ACC112 (cell line): Measurements from ENCODE around the gene TIMM17A.

Experiments
- H2AFZ ChIP-seq: fragments of 200-600 bp; sonication (generic); one replicate; pipeline ENCODE4 v1.6.0; 2017; ENCODE audit warnings: antibody characterized with exemption, low read length; ENCODE audit not compliant: unreplicated experiment
- H3K27ac ChIP-seq: fragments of 200-600 bp; sonication (generic); 2 replicates; pipeline ENCODE4 v1.5.1; 2014; ENCODE audit warnings: low read depth, mild to moderate bottlenecking, antibody characterized with exemption, low read length, moderate library complexity
- H3K27me3 ChIP-seq: fragments of 200-600 bp; sonication (generic); 2 replicates; pipeline ENCODE4 v1.6.1; 2014; ENCODE audit warnings: mild to moderate bottlenecking, antibody characterized with exemption, low read length, moderate library complexity, mixed read lengths; ENCODE audit not compliant: insufficient read depth
- H3K36me3 ChIP-seq: fragments of 200-600 bp; sonication (generic); 2 replicates; pipeline ENCODE4 v1.6.1; 2016; ENCODE audit warnings: mild to moderate bottlenecking, antibody characterized with exemption, low read length, moderate library complexity, mixed read lengths; ENCODE audit not compliant: insufficient read depth
- H3K4me1 ChIP-seq: fragments of 200-600 bp; sonication (generic); one replicate; pipeline ENCODE4 v1.6.1; 2016; ENCODE audit warnings: low read length, mixed read lengths; ENCODE audit not compliant: insufficient read depth, unreplicated experiment, control insufficient read depth
- H3K4me3 ChIP-seq: fragments of 200-600 bp; sonication (generic); 2 replicates; pipeline ENCODE4 v1.5.1; 2014; ENCODE audit warnings: mild to moderate bottlenecking, low read depth, low read length
- H3K79me2 ChIP-seq: fragments of 200-600 bp; sonication (generic); one replicate; pipeline ENCODE4 v1.6.0; 2016; ENCODE audit warnings: low read length; ENCODE audit not compliant: control insufficient read depth, unreplicated experiment, insufficient read depth

TIMM17A gene

GRCh38 chr1:202007805-202008489 lies 52.6 kb downstream of the TIMM17A start:
- Histone ChIP-seq H3K27ac (no peak overlapping the region), H3K4me3 (no peak overlapping the region), H3K36me3 (no peaks in the 10 kb centered on the region), H3K79me2 (no peaks in the 10 kb centered on the region), H3K27me3 (no peaks in the 10 kb centered on the region), H2AFZ (no peak overlapping the region), H3K4me1 (no peaks in the 10 kb centered on the region)

DNA sequence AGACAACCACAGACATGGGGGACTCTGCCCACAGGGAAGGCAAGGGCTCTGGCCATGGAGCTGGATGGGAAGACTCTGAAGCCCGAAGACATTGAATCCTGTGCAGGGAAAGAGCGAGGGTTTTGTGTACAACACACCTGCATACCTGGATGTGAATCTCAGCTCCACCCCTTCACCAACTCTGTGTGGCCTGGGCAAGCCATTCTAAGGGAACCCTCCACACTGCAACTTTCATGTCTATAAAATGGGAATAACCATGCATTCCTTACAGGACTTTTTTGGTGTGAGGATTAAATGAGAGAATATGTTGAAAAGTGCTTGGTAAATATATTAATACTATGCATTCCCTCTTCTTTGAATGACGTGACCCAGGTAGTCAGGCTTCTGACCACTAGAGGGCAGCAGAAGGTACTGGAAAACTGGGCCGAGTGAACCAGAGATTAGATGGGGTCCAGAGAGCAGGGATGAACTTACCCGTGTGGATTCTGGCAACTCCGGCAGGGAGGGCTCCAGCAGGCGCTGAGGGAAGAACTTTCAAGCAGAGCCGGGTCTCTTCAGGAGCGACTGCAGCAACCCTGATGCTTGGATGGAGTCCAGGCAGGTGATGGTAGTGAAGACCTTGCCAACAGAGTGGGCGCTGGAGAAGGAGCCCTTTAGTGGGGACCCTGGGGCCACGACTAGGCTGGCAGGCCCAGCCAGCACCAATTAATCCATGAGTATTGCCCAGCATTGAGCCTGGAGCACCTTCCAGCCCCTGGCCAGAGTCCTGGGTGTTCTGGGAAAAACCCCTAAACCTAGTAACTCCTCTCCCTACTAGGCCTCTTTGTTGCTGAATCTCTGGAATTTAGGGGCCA lies 54.2 kb downstream of the TIMM17A start:
- no peaks in the 10 kb centered on the region for H3K79me2 ChIP-seq
- no peak overlapping the region for H3K27ac ChIP-seq
- H3K36me3 ChIP-seq, result no peaks in the 10 kb centered on the region
- no peak overlapping the region for H3K4me3 ChIP-seq
- H3K4me1 ChIP-seq, result no peaks in the 10 kb centered on the region
- H2AFZ ChIP-seq, result no peak overlapping the region
- no peaks in the 10 kb centered on the region for H3K27me3 ChIP-seq

DNA sequence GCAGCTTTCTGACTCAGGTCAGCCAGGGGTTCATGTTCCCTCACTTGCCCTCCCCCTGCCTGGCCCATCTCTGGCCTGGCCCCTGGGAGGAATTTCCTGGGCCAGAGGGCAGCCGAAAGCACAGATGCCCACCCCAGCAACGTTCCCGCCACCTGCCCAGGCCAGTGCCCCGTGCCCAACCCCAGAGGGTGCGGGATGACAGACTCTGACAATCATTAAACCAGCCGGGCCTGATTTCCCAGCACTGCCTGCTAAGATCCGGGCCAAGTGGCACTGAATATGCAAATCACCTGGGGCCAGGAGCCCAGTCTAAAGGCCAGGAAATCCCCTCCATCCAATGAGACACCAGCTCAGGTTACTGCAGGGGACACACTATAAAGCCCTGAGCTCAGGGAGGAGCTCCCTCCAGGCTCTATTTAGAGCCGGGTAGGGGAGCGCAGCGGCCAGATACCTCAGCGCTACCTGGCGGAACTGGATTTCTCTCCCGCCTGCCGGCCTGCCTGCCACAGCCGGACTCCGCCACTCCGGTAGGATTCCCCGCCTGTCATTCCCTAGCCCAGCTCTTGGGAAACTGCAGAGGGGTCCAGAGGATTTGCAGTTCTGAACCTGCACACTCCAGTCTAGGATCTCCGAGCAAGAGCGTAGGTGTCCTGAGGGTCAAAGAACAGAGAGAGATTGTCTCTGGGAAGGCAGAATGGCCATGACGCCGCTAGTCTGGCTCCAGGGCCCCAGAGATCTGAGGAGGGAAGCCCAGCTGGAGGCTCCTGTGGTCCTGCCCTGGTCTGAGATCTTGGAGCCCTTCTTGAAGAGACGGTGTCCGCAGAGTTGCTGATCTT lies 55.1 kb downstream of the TIMM17A start, which contains the start of gene ELF3:
ELF3 (plus strand) TSS at position 408 of the 836 bp plus-strand sequence. CDS start 550 bp downstream, outside the sequence.
- no peaks in the 10 kb centered on the region for H3K36me3 ChIP-seq
- no peak within 1 kb of the TSS for H3K4me3 ChIP-seq
- H3K27me3 ChIP-seq, result no peaks in the 10 kb centered on the region
- no peak within 1 kb of the TSS for H2AFZ ChIP-seq
- H3K79me2 ChIP-seq, result no peaks in the 10 kb centered on the region
- H3K4me1 ChIP-seq, result no peaks in the 10 kb centered on the region
- no peak within 1 kb of the TSS for H3K27ac ChIP-seq

DNA sequence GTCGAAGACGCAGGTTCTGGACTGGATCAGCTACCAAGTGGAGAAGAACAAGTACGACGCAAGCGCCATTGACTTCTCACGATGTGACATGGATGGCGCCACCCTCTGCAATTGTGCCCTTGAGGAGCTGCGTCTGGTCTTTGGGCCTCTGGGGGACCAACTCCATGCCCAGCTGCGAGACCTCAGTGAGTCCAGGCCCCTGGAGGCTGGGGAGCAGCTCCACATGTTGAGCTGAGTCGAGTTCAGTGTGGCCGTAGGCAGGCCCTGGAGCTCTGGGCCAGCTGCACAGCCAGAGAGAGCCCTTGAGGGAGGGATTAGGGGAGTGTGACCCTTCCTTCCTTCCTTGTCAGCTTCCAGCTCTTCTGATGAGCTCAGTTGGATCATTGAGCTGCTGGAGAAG lies 56.7 kb downstream of the TIMM17A start:
- no peak overlapping the region for H3K27ac ChIP-seq
- no peaks in the 10 kb centered on the region for H3K4me1 ChIP-seq
- no peak overlapping the region for H3K4me3 ChIP-seq
- H3K79me2 ChIP-seq, result no peaks in the 10 kb centered on the region
- H2AFZ ChIP-seq, result no peak overlapping the region
- no peaks in the 10 kb centered on the region for H3K27me3 ChIP-seq
- no peaks in the 10 kb centered on the region for H3K36me3 ChIP-seq

DNA sequence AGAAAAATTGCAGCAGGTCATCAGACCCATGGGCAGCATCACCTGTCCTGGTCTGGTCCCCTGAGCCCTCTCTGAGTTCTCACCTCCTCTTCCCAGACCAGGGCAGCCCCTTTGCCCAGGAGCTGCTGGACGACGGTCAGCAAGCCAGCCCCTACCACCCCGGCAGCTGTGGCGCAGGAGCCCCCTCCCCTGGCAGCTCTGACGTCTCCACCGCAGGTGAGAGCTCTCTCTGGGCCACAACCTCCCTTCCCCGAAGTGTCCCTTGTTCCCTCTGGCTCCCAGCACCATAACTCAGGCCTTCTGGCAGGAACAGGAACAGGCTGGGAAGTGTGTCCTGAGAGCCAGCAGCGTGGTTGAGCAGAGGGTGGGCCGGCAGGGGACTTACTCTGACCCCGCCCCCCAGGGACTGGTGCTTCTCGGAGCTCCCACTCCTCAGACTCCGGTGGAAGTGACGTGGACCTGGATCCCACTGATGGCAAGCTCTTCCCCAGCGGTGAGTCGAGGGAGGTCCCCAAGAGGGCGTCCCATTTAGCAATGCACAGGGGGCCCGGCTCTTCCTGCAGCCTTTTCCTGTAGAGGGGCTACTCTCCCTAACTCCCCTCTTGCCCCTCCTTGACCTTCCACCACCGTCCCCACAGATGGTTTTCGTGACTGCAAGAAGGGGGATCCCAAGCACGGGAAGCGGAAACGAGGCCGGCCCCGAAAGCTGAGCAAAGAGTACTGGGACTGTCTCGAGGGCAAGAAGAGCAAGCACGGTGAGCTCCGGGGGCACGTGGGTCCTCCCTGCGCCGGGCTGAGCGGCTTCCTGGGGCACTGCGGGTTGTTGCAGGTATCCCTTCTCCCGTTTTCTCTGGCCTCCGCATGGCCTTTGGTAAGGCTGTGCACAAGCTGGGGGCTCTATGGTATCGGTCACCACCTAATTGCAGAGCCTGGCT lies 57.5 kb downstream of the TIMM17A start:
- Histone ChIP-seq H3K36me3 (no peaks in the 10 kb centered on the region), H3K27me3 (no peaks in the 10 kb centered on the region), H3K79me2 (no peaks in the 10 kb centered on the region), H3K27ac (no peak overlapping the region), H2AFZ (no peak overlapping the region), H3K4me3 (no peak overlapping the region), H3K4me1 (no peaks in the 10 kb centered on the region)

DNA sequence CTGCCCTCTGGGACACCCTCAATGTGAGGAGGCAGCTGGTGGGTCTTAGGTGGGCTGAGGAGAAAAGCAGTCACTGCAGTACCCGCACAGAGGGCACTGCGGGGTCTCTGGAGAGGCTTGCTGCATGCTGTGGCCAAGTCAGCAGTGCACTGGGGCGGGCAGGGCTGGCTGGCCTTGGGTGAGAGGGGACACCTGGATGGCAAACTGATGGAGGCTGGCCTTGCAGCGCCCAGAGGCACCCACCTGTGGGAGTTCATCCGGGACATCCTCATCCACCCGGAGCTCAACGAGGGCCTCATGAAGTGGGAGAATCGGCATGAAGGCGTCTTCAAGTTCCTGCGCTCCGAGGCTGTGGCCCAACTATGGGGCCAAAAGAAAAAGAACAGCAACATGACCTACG lies 58.3 kb downstream of the TIMM17A start:
- H3K36me3 ChIP-seq, result no peaks in the 10 kb centered on the region
- no peak overlapping the region for H2AFZ ChIP-seq
- no peak overlapping the region for H3K4me3 ChIP-seq
- H3K79me2 ChIP-seq, result no peaks in the 10 kb centered on the region
- no peaks in the 10 kb centered on the region for H3K4me1 ChIP-seq
- H3K27me3 ChIP-seq, result no peaks in the 10 kb centered on the region
- H3K27ac ChIP-seq, result no peak overlapping the region

GRCh38 chr1:202014060-202014459 lies 58.8 kb downstream of the TIMM17A start:
- no peaks in the 10 kb centered on the region for H3K36me3 ChIP-seq
- H3K4me1 ChIP-seq, result no peaks in the 10 kb centered on the region
- no peak overlapping the region for H3K4me3 ChIP-seq
- H3K79me2 ChIP-seq, result no peaks in the 10 kb centered on the region
- no peaks in the 10 kb centered on the region for H3K27me3 ChIP-seq
- no peak overlapping the region for H3K27ac ChIP-seq
- no peak overlapping the region for H2AFZ ChIP-seq

- Histone ChIP-seq H3K4me1 (no peaks in the 10 kb centered on the region), H3K36me3 (no peaks in the 10 kb centered on the region), H3K27me3 (no peaks in the 10 kb centered on the region), H2AFZ (no peak overlapping the region), H3K79me2 (no peaks in the 10 kb centered on the region), H3K4me3 (no peak overlapping the region), H3K27ac (no peak overlapping the region)
Observed at GRCh38 chr1:202014915-202015661, 59.8 kb downstream of the TIMM17A start.

DNA sequence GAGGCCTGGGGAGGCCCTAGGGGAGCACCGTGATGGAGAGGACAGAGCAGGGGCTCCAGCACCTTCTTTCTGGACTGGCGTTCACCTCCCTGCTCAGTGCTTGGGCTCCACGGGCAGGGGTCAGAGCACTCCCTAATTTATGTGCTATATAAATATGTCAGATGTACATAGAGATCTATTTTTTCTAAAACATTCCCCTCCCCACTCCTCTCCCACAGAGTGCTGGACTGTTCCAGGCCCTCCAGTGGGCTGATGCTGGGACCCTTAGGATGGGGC lies 60.3 kb downstream of the TIMM17A start:
- Histone ChIP-seq H3K4me3 (no peak overlapping the region), H3K36me3 (no peaks in the 10 kb centered on the region), H3K4me1 (no peaks in the 10 kb centered on the region), H2AFZ (no peak overlapping the region), H3K27me3 (no peaks in the 10 kb centered on the region), H3K79me2 (no peaks in the 10 kb centered on the region), H3K27ac (no peak overlapping the region)
